ENCODE data around the gene CDKAL1. TPM values are rescaled to one million over a fixed set of nuclear protein-coding genes. Genes with fewer than 3 reads are reported as not detected.

CDKAL1 gene
- total RNA-seq, 1 experiment from 2014 or later = 13.8 TPM

- no peak overlapping the region for H3K27ac ChIP-seq (ENCODE audit: low read length)
- ChIA-PET POLR2A (ENCODE audit: unreplicated experiment) (no interaction called here), CTCF (no interaction called here)
- peaks cover 9% of the 10 kb centered on the region; the same call in 1 of the 2 replicates for H3K36me3 ChIP-seq (ENCODE audit: low read depth, low read length)
- H3K4me2 ChIP-seq (ENCODE audit: low read length) = no peak overlapping the region
- intact Hi-C loops (cut with micrococcal nuclease) = no loop called here
- H2AFZ ChIP-seq (ENCODE audit: low read length) = no peak overlapping the region
- H3K27me3 ChIP-seq (ENCODE audit: low read length) = no peaks in the 10 kb centered on the region
- no peaks in the 10 kb centered on the region for H3F3A ChIP-seq (ENCODE audit: low read length, unreplicated experiment)
- no peak for DNase-seq
- no peaks in the 10 kb centered on the region for H3K79me2 ChIP-seq (ENCODE audit: low read length)
- H4K20me1 ChIP-seq (ENCODE audit: low read length) = no peaks in the 10 kb centered on the region
- BruUV-seq (replicated peaks) = no TSS peak
- no peak overlapping the region for H3K9ac ChIP-seq (ENCODE audit: low read length)
- TF ChIP-seq CTCF (conservative IDR thresholded peaks at IDR 0.05; ENCODE audit: low read depth, low read length) (no peak), EZH2 (IDR thresholded peaks at IDR 0.05; ENCODE audit: low read length, unreplicated experiment) (no peak), EZH2phosphoT487 (IDR thresholded peaks at IDR 0.05; ENCODE audit: borderline replicate concordance, low read length) (no peak)
- H3K9me3 ChIP-seq (ENCODE audit: low read length) = no peaks in the 10 kb centered on the region
- H3K4me3 ChIP-seq (ENCODE audit: low read length) = no peak overlapping the region
- no peaks in the 10 kb centered on the region for H3K9me2 ChIP-seq (replicated peaks; ENCODE audit: low read length)
- ATAC-seq = no peak
- H3K4me1 ChIP-seq (ENCODE audit: insufficient read depth, low read length) = no peaks in the 10 kb centered on the region
Measured at GRCh38 chr6:20554326-20554725, 20.1 kb downstream of the CDKAL1 start.

GRCh38 chr6:20554817-20555216 lies 20.6 kb downstream of the CDKAL1 start:
- H3K9me3 ChIP-seq (ENCODE audit: low read length) = no peaks in the 10 kb centered on the region
- no peaks in the 10 kb centered on the region for H3K9me2 ChIP-seq (replicated peaks; ENCODE audit: low read length)
- no peak for ATAC-seq
- no peaks in the 10 kb centered on the region for H3F3A ChIP-seq (ENCODE audit: low read length, unreplicated experiment)
- CTCF ChIA-PET = no interaction called here
- H3K4me2 ChIP-seq (ENCODE audit: low read length) = no peak overlapping the region
- H3K4me1 ChIP-seq (ENCODE audit: insufficient read depth, low read length) = no peaks in the 10 kb centered on the region
- H3K27ac ChIP-seq (ENCODE audit: low read length) = no peak overlapping the region
- no peak overlapping the region for H3K9ac ChIP-seq (ENCODE audit: low read length)
- H3K4me3 ChIP-seq (ENCODE audit: low read length) = no peak overlapping the region
- H3K36me3 ChIP-seq (ENCODE audit: low read depth, low read length) = peaks cover 9% of the 10 kb centered on the region; the same call in 1 of the 2 replicates
- no peaks in the 10 kb centered on the region for H3K79me2 ChIP-seq (ENCODE audit: low read length)
- DNase-seq = no peak
- H3K27me3 ChIP-seq (ENCODE audit: low read length) = no peaks in the 10 kb centered on the region
- TF ChIP-seq EZH2 (IDR thresholded peaks at IDR 0.05; ENCODE audit: low read length, unreplicated experiment) = no peak
- no peak for TF ChIP-seq EZH2phosphoT487 (IDR thresholded peaks at IDR 0.05; ENCODE audit: borderline replicate concordance, low read length)
- no peak for TF ChIP-seq CTCF (conservative IDR thresholded peaks at IDR 0.05; ENCODE audit: low read depth, low read length)
- POLR2A ChIA-PET (ENCODE audit: unreplicated experiment) = no interaction called here
- no TSS peak for BruUV-seq (replicated peaks)
- intact Hi-C loops (cut with micrococcal nuclease) = no loop called here
- H2AFZ ChIP-seq (ENCODE audit: low read length) = no peak overlapping the region
- no peaks in the 10 kb centered on the region for H4K20me1 ChIP-seq (ENCODE audit: low read length)

- DNase-seq (no peak), ATAC-seq (no peak)
- ChIA-PET CTCF (interaction anchor here (1.0 kb wide), 1 partner anchor 317 kb away, joined by 4 read pairs; no protein-coding TSS in a partner anchor), POLR2A (ENCODE audit: unreplicated experiment) (no interaction called here)
- H3K4me2 ChIP-seq (ENCODE audit: low read length) = no peak overlapping the region
- no peak overlapping the region for H2AFZ ChIP-seq (ENCODE audit: low read length)
- H3K4me3 ChIP-seq (ENCODE audit: low read length) = no peak overlapping the region
- H3K79me2 ChIP-seq (ENCODE audit: low read length) = no peaks in the 10 kb centered on the region
- H3F3A ChIP-seq (ENCODE audit: low read length, unreplicated experiment) = no peaks in the 10 kb centered on the region
- H3K36me3 ChIP-seq (ENCODE audit: low read depth, low read length) = 0 out of 2 replicates have a peak, but pooled peaks cover 3% of the 10 kb centered on the region
- TF ChIP-seq EZH2phosphoT487 (IDR thresholded peaks at IDR 0.05; ENCODE audit: borderline replicate concordance, low read length) (no peak), CTCF (conservative IDR thresholded peaks at IDR 0.05; ENCODE audit: low read depth, low read length) (peak; percentile 20; the same call in 1 of the 2 replicates)
- no peaks in the 10 kb centered on the region for H3K9me2 ChIP-seq (replicated peaks; ENCODE audit: low read length)
- BruUV-seq (replicated peaks) = no TSS peak
- H3K9ac ChIP-seq (ENCODE audit: low read length) = no peak overlapping the region
- H4K20me1 ChIP-seq (ENCODE audit: low read length) = no peaks in the 10 kb centered on the region
- no peaks in the 10 kb centered on the region for H3K9me3 ChIP-seq (ENCODE audit: low read length)
- H3K27ac ChIP-seq (ENCODE audit: low read length) = no peak overlapping the region
- H3K4me1 ChIP-seq (ENCODE audit: insufficient read depth, low read length) = no peaks in the 10 kb centered on the region; the same call in 1 of the 2 replicates
- no peaks in the 10 kb centered on the region for H3K27me3 ChIP-seq (ENCODE audit: low read length)
- intact Hi-C loops (cut with micrococcal nuclease) = loop anchor here (5.0 kb wide), 1 partner anchor 547 kb away; no protein-coding TSS in a partner anchor
Measured at GRCh38 chr6:20559924-20560551, 25.8 kb downstream of the CDKAL1 start.
